IPS-15b (cell line): ENCODE results near the gene SFSWAP.

Source experiments
- H3K27me3 ChIP-seq: one replicate; pipeline ENCODE4 v1.6.1; 2013; ENCODE audit warnings: low read length; ENCODE audit not compliant: control insufficient read depth, insufficient read depth
- H3K36me3 ChIP-seq: one replicate; pipeline ENCODE4 v1.6.1; 2013; ENCODE audit warnings: low read length; ENCODE audit not compliant: control insufficient read depth, insufficient read depth
- H3K4me1 ChIP-seq: one replicate; pipeline ENCODE4 v1.6.1; 2013; ENCODE audit warnings: mild to moderate bottlenecking, low read length; ENCODE audit not compliant: control insufficient read depth, insufficient read depth
- H3K4me3 ChIP-seq: one replicate; pipeline ENCODE4 v1.5.1; 2013; ENCODE audit warnings: low read depth, low read length
- H3K9ac ChIP-seq: one replicate; pipeline ENCODE4 v1.6.1; 2013; ENCODE audit warnings: low read depth, mild to moderate bottlenecking, low read length
- H3K9me3 ChIP-seq: one replicate; pipeline ENCODE4 v1.6.1; 2013; ENCODE audit warnings: mild to moderate bottlenecking, low read length; ENCODE audit not compliant: control insufficient read depth, insufficient read depth

SFSWAP gene

GRCh38 chr12:131836714-131837397 lies 126.0 kb downstream of the SFSWAP start:
- H3K9ac ChIP-seq = no peak overlapping the region
- H3K36me3 ChIP-seq = peaks cover 10% of the 10 kb centered on the region

DNA sequence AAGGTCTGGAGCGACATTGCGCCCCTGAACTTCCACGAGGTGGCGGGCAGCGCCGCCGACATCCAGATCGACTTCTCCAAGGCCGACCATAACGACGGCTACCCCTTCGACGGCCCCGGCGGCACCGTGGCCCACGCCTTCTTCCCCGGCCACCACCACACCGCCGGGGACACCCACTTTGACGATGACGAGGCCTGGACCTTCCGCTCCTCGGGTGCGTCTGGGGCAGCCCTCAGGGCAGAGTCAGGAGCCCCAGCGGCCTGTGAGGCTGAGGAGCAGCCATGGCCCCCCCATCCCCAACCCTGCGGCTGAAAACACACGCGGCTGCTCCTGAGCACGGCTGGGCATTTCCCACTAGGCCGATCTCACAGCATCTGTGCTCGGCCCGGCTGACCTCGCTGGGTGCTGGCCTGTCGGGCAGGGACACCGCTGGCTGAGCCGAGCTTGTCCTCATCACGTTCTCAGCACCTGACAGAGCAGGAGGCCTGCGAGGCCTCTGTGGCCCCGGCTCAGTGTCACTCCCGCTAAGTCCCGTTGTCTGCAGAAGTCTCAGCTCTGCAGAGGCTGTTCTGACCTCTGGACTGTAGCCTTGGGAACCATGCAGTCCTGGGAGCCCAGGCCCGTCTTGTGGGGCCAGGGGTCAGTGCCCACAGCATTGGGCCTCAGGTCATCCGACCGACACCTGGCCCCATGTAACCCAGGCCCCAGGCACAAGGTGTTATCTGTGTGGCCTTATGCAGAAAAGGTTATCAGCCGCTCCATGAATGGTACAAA lies 129.9 kb downstream of the SFSWAP start:
- Histone ChIP-seq H3K36me3 (peaks cover 27% of the 10 kb centered on the region), H3K4me3 (no peak overlapping the region), H3K9ac (no peak overlapping the region), H3K4me1 (no peaks in the 10 kb centered on the region), H3K27me3 (no peaks in the 10 kb centered on the region), H3K9me3 (no peaks in the 10 kb centered on the region)

More at GRCh38 chr12:131836714-131837397, 126.0 kb downstream of the SFSWAP start:
- Histone ChIP-seq H3K4me1 (no peaks in the 10 kb centered on the region), H3K27me3 (no peaks in the 10 kb centered on the region), H3K4me3 (no peak overlapping the region), H3K9me3 (no peaks in the 10 kb centered on the region)

GRCh38 chr12:131841547-131841946 lies 130.7 kb downstream of the SFSWAP start:
- no peaks in the 10 kb centered on the region for H3K9me3 ChIP-seq
- no peaks in the 10 kb centered on the region for H3K4me1 ChIP-seq
- no peaks in the 10 kb centered on the region for H3K27me3 ChIP-seq
- no peak overlapping the region for H3K9ac ChIP-seq
- peaks cover 30% of the 10 kb centered on the region for H3K36me3 ChIP-seq
- no peak overlapping the region for H3K4me3 ChIP-seq

GRCh38 chr12:131842169-131842568 lies 131.3 kb downstream of the SFSWAP start:
- H3K36me3 ChIP-seq = peaks cover 32% of the 10 kb centered on the region
- no peaks in the 10 kb centered on the region for H3K9me3 ChIP-seq
- no peak overlapping the region for H3K9ac ChIP-seq
- no peaks in the 10 kb centered on the region for H3K4me1 ChIP-seq
- H3K4me3 ChIP-seq = no peak overlapping the region
- H3K27me3 ChIP-seq = no peaks in the 10 kb centered on the region

- Histone ChIP-seq H3K4me1 (no peaks in the 10 kb centered on the region), H3K4me3 (no peak overlapping the region), H3K9me3 (no peaks in the 10 kb centered on the region), H3K36me3 (peaks cover 32% of the 10 kb centered on the region), H3K27me3 (no peaks in the 10 kb centered on the region), H3K9ac (no peak overlapping the region)
These were observed 132.6 kb downstream of the SFSWAP start for GRCh38 chr12:131843527-131843926.

- Histone ChIP-seq H3K27me3 (no peaks in the 10 kb centered on the region), H3K4me3 (no peak overlapping the region), H3K36me3 (peaks cover 30% of the 10 kb centered on the region), H3K9me3 (no peaks in the 10 kb centered on the region), H3K4me1 (no peaks in the 10 kb centered on the region), H3K9ac (no peak overlapping the region)
These were observed 133.2 kb downstream of the SFSWAP start for GRCh38 chr12:131844140-131844539.

GRCh38 chr12:131844656-131845055 lies 133.8 kb downstream of the SFSWAP start:
- H3K4me1 ChIP-seq = no peaks in the 10 kb centered on the region
- no peak overlapping the region for H3K9ac ChIP-seq
- no peak overlapping the region for H3K4me3 ChIP-seq
- H3K9me3 ChIP-seq = no peaks in the 10 kb centered on the region
- H3K36me3 ChIP-seq = peaks cover 30% of the 10 kb centered on the region
- no peaks in the 10 kb centered on the region for H3K27me3 ChIP-seq

GRCh38 chr12:131845121-131845520 lies 134.2 kb downstream of the SFSWAP start:
- Histone ChIP-seq H3K4me3 (no peak overlapping the region), H3K36me3 (peaks cover 33% of the 10 kb centered on the region), H3K9me3 (no peaks in the 10 kb centered on the region), H3K27me3 (no peaks in the 10 kb centered on the region), H3K4me1 (no peaks in the 10 kb centered on the region), H3K9ac (no peak overlapping the region)

GRCh38 chr12:131847456-131847855 lies 136.6 kb downstream of the SFSWAP start:
- H3K4me3 ChIP-seq = no peak overlapping the region
- H3K36me3 ChIP-seq = peaks cover 41% of the 10 kb centered on the region
- H3K9ac ChIP-seq = no peak overlapping the region
- no peaks in the 10 kb centered on the region for H3K4me1 ChIP-seq
- H3K9me3 ChIP-seq = no peaks in the 10 kb centered on the region
- H3K27me3 ChIP-seq = no peaks in the 10 kb centered on the region

DNA sequence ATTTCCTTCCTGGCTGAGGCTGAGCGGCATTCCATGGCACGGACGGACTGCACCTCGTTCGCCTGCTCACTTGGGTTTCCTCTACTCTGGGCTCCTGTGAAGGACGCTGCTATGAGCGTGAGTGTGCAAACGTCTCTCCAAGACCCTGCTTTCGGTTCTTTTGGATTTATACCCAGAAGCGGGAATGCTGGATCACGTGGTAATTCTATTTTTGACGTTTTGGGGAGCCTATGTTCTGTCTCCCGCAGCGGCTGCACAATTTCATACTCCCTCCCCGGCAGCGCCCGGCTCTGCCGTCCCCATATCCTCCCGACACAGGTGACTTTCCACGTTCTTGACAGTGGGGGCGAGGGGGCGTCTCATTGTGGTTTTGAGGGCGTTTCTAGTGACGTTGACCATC lies 137.9 kb downstream of the SFSWAP start:
- Histone ChIP-seq H3K27me3 (no peaks in the 10 kb centered on the region), H3K9ac (no peak overlapping the region), H3K4me1 (no peaks in the 10 kb centered on the region), H3K4me3 (no peak overlapping the region), H3K9me3 (no peaks in the 10 kb centered on the region), H3K36me3 (peaks cover 43% of the 10 kb centered on the region)
